Activated T-cell treated with anti-CD3 and anti-CD28 coated beads, Interleukin-2, amount 50 U/mL, for 1 hour (primary cell): Measurements from ENCODE around the gene ME3.

Source experiments
- DNase-seq: peaks from one replicate; pipeline ENCODE4 v3.0.0-alpha.2; 2020

The ME3 gene

DNA sequence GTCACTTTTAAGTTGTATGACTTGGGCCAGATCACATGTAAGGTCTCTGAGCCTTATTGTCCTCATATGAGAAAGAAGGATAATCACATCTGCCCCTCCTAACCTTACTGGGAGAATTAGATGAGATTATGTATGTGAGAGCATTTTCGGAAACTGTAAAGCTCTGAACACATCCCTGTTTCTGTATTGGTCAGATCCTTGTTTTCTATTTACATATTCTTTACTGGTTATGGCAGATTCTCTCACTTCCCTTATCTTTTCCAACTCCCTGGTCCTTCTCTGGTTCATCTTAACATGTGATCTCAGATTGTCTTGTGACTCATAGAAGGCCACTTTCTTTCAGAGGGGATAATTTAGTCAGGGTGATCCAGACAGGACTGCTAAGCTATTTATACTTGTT lies 255.9 kb downstream of the ME3 start:
- DNase-seq, result no peak

DNA sequence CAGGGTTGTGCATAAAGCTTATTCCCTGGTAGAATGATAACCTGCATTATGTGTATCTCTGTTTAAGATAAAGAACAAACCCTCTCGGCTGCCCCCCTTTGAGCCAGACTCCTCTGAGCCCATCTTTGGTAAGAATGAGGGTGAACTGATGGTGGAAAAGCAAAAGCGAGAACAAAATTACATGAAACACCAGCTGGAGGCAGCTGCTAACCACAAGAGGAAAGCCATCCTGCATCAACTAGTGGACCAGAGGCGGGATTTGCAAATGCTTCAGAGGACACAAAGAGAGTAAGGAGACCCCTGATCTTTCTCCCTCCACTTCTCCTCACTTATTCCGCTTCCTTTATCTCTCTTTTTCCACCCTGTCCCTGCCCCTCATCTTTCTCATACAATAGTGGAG lies 257.4 kb downstream of the ME3 start:
- no peak for DNase-seq

DNA sequence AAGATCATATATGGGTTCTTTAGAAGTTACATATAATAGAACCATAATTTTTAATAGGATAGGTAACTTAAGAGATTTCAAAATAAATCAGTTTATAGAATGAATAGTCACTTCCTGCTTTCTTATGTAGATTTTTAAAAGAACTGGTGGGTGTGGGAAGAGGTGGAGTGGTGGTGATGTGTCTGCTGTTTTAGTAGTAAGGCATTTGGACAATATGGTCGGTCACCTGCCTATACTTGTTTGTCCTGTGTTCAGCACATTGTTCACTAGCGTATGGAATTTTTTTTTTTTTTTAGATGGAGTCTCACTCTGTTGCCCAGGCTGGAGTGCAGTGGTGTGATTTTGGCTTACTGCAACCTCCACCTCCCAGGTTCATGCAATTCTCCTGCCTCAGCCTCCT lies 258.4 kb downstream of the ME3 start:
- DNase-seq, result no peak

DNA sequence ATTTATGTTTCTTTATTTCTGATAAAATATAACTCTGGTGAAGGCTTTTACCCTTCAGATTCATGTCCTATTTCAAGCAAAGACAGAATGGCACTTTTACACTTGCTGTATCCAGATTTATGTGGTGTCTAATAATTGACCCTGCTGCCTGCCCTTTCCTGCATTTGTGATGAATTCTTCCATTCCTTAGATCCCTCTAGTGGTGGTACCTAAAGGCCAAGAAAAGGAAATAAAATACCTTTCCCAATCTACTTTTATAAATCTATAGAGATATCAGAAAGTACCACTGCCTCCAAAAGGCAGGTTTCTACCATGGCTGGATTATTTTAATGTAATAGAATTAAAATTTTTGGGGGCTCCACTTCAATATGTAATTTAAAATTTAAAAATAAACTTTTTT lies 263.6 kb downstream of the ME3 start:
- DNase-seq, result no peak

DNA sequence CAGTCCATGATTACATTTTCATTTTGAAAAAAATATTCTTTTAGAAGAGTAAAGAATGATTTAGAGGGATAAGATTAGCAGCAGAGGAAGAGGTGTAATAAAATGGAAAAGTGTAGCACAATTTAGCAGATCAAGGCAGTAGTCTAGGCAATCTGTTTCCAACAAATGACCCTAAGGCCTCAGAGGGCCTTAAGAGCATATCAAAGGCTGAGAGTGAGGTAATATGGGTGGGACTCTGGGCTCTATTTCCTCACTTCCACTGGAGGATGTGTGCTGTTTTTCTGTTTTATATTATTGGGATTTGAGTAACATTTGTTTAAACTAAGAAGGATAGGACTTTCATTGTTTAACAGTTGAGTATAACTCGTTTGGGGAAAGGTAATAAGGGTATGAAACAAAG lies 269.0 kb downstream of the ME3 start:
- no peak for DNase-seq

DNA sequence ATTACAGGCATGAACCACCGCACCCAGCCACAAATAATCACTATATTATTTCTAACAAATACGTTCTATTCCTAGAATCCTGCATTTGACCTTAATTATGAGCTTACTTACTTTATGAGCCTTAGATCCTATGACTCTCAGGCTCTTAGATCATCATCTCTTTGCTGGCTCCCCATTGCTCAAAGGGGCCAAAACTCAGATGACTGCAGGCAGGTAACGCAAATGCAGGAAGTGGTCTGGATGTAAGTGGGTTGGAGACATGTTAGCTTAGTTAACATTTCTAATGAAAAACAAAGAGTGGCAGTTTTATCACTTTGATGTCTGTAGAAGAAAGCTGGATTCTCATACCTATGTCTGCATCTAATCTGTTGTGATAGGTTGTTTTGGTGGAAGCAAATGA lies 274.3 kb downstream of the ME3 start:
- DNase-seq, result no peak

DNA sequence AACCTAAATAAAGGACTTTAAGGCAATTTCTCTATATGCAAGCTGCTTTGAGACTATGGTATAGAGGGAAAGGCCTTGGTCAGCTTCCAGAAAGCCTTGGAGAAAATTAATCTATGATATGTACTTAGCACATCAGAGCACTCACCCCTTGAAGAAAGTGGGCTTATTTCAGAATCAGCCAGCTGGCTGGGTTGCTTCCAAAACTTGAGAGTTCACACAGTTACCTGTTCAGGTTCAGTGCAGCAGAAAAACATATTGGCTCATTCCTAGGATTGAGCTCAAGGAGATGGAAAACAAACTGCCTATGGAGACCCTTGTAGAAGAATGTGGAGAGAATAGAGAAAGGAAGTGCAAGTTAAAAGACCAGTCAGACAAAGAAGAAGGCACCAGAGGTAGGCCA lies 275.1 kb downstream of the ME3 start:
- no peak for DNase-seq

DNA sequence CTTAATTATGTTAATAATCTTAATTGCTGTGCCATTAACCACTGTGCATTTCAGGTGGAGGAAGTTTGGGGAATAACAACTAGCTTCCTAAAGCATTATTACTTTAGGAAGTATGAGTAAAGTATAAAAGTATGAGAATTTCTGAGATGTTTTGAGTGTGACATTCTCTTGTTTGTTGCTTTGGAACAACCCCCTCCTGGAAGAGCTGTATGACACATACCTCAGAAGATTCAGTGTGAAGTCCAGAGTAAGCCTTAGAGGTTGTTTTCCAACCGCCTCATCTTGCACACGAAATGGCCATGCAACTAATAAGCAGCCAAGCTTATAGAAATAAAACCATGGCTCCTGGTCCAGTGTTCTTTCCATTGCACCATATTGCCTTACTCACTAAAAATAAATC lies 276.0 kb downstream of the ME3 start:
- no peak for DNase-seq

DNA sequence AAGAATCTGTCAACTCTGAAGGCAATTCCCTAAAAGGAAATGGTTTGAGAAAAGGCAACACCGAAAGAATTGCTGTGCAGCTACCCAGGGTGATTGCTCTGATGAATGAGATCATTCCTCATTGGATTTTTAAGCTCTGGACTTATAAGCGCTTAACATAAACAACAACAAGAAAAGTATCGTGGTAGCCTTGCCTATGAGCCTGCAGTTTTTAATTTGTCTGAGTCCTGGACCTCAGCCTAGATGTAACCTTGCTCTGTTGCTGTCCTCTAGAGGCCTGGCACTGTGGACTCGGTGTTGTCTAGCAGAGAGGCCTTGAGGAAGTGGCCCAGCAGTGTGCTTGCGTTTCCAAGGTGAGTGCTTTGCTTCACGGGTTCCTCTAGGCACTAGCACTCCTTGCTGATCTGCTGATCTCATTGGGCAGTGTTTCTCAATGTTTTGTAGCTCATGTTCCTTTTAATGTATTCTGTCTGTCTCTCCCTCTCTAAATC lies 277.3 kb downstream of the ME3 start:
- DNase-seq, result no peak
